Measurements from ENCODE around the gene GPS1. TPM values are rescaled to one million over a fixed set of nuclear protein-coding genes. Genes with fewer than 3 reads are reported as not detected.

Gene GPS1
- total and polyA plus RNA-seq, 2 experiments from 2014 or later = 136 to 242 TPM

DNA sequence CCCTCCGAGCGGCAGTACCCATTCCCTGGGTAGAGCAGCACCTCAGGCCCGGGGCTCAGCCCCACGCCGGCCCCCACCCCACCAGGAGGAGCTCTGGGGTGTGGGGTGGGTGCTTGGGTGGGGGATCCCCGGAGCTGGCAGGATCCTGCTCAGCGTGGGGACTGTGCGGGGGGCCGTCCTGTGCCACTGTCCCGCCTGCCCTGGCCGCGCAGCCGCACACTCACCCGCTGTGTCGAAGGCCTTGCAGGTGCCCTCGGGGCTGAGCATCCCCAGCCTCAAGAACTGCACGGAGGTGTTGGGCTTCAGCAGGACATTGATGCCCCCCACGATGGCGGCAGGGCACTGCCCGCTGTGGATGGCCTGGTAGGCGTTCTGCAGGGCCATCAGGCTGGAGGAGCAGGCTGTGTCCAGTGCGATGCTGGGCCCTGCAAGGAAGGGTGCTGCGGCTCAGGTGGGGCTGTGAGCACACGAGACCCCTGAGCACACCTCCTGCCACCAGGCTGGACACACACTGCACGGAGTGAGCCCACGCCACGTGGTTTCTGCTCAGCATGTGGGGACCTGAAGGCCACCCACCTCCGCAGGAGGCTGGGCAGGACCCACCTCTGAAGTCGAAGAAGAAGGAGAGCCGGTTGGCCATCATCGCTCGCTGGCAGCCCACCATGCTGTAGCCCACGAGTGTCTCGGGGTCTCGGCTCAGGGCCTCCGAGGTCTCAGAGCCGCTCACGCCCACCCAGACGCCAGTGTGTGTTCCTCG, 41.5 kb downstream of the GPS1 start:
- Mint-ChIP-seq H3K4me1 (peaks cover 3% of the 10 kb centered on the region), H3K9me3 (no peaks in the 10 kb centered on the region), H3K36me3 (ENCODE audit: low read depth) (peaks cover 54% of the 10 kb centered on the region; the same call in 2 of the 3 replicates), H3K27ac (no peak overlapping the region), H3K4me3 (no peak overlapping the region), H3K27me3 (ENCODE audit: insufficient read depth, low read depth, poor library complexity) (peaks cover 4% of the 10 kb centered on the region)
- H3K27ac ChIP-seq (ENCODE audit: low read depth) = no peak overlapping the region
- no peak overlapping the region for H3K4me2 ChIP-seq
- ATAC-seq = no peak
- no peak overlapping the region for H3K4me3 ChIP-seq
- no peak overlapping the region for H2AFZ ChIP-seq
- H3K27me3 ChIP-seq (ENCODE audit: insufficient read depth) = no peaks in the 10 kb centered on the region
- peaks cover 41% of the 10 kb centered on the region for H3K79me2 ChIP-seq (replicated peaks; ENCODE audit: insufficient read depth)
- H3K4me1 ChIP-seq (ENCODE audit: insufficient read depth) = peaks cover 9% of the 10 kb centered on the region; the same call in 1 of the 2 replicates
- peaks cover 14% of the 10 kb centered on the region; the same call in 1 of the 2 replicates for H3K36me3 ChIP-seq (ENCODE audit: insufficient read depth)
- no peak for DNase-seq (ENCODE audit: low spot score)
- H3K9me2 ChIP-seq (ENCODE audit: insufficient read depth) = no peaks in the 10 kb centered on the region
- 0 out of 2 replicates have a peak, but pooled peaks cover 25% of the 10 kb centered on the region for H3F3A ChIP-seq (replicated peaks; ENCODE audit: low read depth)
- TF ChIP-seq, protein P1, sequence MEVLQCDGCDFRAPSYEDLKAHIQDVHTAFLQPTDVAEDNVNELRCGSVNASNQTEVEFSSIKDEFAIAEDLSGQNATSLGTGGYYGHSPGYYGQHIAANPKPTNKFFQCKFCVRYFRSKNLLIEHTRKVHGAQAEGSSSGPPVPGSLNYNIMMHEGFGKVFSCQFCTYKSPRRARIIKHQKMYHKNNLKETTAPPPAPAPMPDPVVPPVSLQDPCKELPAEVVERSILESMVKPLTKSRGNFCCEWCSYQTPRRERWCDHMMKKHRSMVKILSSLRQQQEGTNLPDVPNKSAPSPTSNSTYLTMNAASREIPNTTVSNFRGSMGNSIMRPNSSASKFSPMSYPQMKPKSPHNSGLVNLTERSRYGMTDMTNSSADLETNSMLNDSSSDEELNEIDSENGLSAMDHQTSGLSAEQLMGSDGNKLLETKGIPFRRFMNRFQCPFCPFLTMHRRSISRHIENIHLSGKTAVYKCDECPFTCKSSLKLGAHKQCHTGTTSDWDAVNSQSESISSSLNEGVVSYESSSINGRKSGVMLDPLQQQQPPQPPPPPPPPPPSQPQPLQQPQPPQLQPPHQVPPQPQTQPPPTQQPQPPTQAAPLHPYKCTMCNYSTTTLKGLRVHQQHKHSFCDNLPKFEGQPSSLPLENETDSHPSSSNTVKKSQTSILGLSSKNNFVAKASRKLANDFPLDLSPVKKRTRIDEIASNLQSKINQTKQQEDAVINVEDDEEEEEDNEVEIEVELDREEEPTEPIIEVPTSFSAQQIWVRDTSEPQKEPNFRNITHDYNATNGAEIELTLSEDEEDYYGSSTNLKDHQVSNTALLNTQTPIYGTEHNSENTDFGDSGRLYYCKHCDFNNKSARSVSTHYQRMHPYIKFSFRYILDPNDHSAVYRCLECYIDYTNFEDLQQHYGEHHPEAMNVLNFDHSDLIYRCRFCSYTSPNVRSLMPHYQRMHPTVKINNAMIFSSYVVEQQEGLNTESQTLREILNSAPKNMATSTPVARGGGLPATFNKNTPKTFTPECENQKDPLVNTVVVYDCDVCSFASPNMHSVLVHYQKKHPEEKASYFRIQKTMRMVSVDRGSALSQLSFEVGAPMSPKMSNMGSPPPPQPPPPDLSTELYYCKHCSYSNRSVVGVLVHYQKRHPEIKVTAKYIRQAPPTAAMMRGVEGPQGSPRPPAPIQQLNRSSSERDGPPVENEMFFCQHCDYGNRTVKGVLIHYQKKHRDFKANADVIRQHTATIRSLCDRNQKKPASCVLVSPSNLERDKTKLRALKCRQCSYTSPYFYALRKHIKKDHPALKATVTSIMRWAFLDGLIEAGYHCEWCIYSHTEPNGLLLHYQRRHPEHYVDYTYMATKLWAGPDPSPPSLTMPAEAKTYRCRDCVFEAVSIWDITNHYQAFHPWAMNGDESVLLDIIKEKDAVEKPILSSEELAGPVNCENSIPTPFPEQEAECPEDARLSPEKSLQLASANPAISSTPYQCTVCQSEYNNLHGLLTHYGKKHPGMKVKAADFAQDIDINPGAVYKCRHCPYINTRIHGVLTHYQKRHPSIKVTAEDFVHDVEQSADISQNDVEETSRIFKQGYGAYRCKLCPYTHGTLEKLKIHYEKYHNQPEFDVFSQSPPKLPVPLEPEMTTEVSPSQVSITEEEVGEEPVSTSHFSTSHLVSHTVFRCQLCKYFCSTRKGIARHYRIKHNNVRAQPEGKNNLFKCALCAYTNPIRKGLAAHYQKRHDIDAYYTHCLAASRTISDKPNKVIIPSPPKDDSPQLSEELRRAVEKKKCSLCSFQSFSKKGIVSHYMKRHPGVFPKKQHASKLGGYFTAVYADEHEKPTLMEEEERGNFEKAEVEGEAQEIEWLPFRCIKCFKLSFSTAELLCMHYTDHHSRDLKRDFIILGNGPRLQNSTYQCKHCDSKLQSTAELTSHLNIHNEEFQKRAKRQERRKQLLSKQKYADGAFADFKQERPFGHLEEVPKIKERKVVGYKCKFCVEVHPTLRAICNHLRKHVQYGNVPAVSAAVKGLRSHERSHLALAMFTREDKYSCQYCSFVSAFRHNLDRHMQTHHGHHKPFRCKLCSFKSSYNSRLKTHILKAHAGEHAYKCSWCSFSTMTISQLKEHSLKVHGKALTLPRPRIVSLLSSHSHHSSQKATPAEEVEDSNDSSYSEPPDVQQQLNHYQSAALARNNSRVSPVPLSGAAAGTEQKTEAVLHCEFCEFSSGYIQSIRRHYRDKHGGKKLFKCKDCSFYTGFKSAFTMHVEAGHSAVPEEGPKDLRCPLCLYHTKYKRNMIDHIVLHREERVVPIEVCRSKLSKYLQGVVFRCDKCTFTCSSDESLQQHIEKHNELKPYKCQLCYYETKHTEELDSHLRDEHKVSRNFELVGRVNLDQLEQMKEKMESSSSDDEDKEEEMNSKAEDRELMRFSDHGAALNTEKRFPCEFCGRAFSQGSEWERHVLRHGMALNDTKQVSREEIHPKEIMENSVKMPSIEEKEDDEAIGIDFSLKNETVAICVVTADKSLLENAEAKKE (CRISPR knock-in tag; IDR thresholded peaks at IDR 0.05) = no peak
- TF ChIP-seq NANOG (IDR thresholded peaks at IDR 0.05; ENCODE audit: borderline replicate concordance) (no peak), POLR2AphosphoS5 (IDR thresholded peaks at IDR 0.05; ENCODE audit: low read depth) (no peak), EZH2phosphoT487 (IDR thresholded peaks at IDR 0.05; ENCODE audit: unreplicated experiment) (no peak), EZH2 (IDR thresholded peaks at IDR 0.05; ENCODE audit: low read depth, unreplicated experiment) (no peak), STAT1 (IDR thresholded peaks at IDR 0.05; ENCODE audit: unreplicated experiment) (no peak), JUNB (IDR thresholded peaks at IDR 0.05; ENCODE audit: unreplicated experiment) (no peak)
- TF ChIP-seq, protein P2, sequence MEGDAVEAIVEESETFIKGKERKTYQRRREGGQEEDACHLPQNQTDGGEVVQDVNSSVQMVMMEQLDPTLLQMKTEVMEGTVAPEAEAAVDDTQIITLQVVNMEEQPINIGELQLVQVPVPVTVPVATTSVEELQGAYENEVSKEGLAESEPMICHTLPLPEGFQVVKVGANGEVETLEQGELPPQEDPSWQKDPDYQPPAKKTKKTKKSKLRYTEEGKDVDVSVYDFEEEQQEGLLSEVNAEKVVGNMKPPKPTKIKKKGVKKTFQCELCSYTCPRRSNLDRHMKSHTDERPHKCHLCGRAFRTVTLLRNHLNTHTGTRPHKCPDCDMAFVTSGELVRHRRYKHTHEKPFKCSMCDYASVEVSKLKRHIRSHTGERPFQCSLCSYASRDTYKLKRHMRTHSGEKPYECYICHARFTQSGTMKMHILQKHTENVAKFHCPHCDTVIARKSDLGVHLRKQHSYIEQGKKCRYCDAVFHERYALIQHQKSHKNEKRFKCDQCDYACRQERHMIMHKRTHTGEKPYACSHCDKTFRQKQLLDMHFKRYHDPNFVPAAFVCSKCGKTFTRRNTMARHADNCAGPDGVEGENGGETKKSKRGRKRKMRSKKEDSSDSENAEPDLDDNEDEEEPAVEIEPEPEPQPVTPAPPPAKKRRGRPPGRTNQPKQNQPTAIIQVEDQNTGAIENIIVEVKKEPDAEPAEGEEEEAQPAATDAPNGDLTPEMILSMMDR (conservative IDR thresholded peaks at IDR 0.05; ENCODE audit: low read depth in 2 of 2) = no peak
- H4K20me1 ChIP-seq (replicated peaks; ENCODE audit: insufficient read depth) = peaks cover 43% of the 10 kb centered on the region
